A549 (cell line): ENCODE data around the gene C20orf96.

Source experiments
- EHMT2 ChIP-seq: fragments of 200-600 bp; sonication (generic); IDR thresholded peaks from 2 replicates; pipeline ENCODE4 v1.6.1; 2016; ENCODE audit warnings: antibody characterized with exemption, low read depth, mild to moderate bottlenecking, moderate library complexity
- HOXB13 ChIP-seq: fragments of 250-450 bp; sonication (Bioruptor Pico); IDR thresholded peaks from 2 replicates; pipeline ENCODE4 v1.5.0; 2020; ENCODE audit warnings: low read depth, mild to moderate bottlenecking, moderate library complexity
- JUN ChIP-seq, 2 experiments: fragments of >200 bp; sonication (Bioruptor Twin); formaldehyde crosslinking; IDR thresholded peaks; 2 replicates in 1 of 2; 3 replicates in 1 of 2; pipeline ENCODE4 v1.6.1; 2016 to 2017
- MYC ChIP-seq: IDR thresholded peaks from 2 replicates; pipeline ENCODE4 v1.6.1; 2012; ENCODE audit warnings: mild to moderate bottlenecking, inconsistent platforms, low read length, improper control_type of control experiment, borderline replicate concordance
- NR3C1 ChIP-seq: fragments of >200 bp; sonication (Bioruptor Twin); formaldehyde crosslinking; IDR thresholded peaks from 3 replicates; pipeline ENCODE4 v1.6.1; 2017
- POLR2A ChIP-seq: IDR thresholded peaks from 2 replicates; pipeline ENCODE4 v1.6.1; 2012; ENCODE audit warnings: mild to moderate bottlenecking, low read length
- POLR2AphosphoS2 ChIP-seq: conservative IDR thresholded peaks from 2 replicates; pipeline ENCODE4 v1.6.1; 2012; ENCODE audit warnings: low read length, improper control_type of control experiment, inconsistent platforms
- SMC3 ChIP-seq: fragments of >200 bp; sonication (Bioruptor Twin); formaldehyde crosslinking; IDR thresholded peaks from 3 replicates; pipeline ENCODE4 v1.6.1; 2018; ENCODE audit warnings: inconsistent platforms
- USF2 ChIP-seq: fragments of 450-650 bp; IDR thresholded peaks from 2 replicates; pipeline ENCODE4 v1.6.1; 2014; ENCODE audit warnings: antibody characterized with exemption
- ZFP36 ChIP-seq: fragments of 450-650 bp; IDR thresholded peaks from 2 replicates; pipeline ENCODE4 v1.6.1; 2014; ENCODE audit warnings: borderline replicate concordance; ENCODE audit not compliant: partially characterized antibody
- TF ChIP-seq, protein P1 (sequence below): fragments of >200 bp; sonication (Bioruptor Twin); formaldehyde crosslinking; IDR thresholded peaks from 3 replicates; pipeline ENCODE4 v1.5.1; 2016
- TF ChIP-seq, protein P2 (sequence below): fragments of 250-450 bp; sonication (Bioruptor Pico); IDR thresholded peaks from 2 replicates; pipeline ENCODE4 v1.5.0; 2021; ENCODE audit warnings: mild to moderate bottlenecking, moderate library complexity, borderline replicate concordance

DNA sequence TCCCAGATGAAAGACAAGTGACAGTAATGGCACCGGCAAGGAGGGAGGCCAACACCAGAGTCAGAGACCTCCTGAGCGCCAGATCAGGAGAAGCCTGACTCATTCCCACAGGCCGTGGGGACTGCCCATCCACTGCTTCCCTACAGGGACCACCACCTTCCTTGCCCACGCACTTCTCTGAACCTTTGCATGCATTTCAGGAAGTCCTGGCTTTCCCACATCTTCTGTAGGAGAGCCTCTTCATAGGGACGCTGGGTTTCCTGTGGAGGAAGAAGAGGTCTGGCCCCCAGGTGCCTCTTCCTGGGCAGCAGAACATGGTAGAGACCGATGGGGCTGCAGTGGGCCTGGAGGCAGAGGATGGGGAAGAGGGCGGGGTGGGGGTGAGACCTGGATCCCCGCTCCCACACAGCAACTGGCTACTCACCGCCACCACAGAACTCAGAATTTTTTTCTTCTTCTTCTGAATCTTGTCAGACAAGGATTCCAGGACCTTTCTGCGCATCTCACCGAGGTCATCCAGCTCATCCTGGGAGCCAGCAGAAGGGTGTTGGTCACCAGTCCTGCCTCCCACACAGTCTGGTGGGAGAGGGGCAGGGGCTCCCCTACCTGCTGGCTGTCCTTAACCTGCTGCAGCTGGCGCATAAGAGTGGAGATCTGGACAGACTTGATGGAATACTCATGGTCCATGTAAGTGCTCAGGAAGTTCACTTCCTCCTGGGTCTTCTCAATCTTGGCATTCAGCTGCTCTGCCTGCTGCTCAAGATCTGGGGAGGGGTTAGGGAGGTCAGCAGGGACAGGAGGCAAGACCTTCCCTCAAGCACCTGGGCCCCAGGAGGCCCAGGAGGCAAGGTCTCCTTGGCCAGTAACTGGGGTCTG, 13.7 kb downstream of the C20orf96 start:
- TF ChIP-seq POLR2A (no peak), EHMT2 (no peak), ZFP36 (no peak), MYC (no peak), USF2 (no peak), HOXB13 (CRISPR knock-in tag) (no peak), NR3C1 (no peak), SMC3 (no peak), POLR2AphosphoS2 (no peak), JUN (IDR thresholded peaks at IDR 0.05) (no peak)
- TF ChIP-seq, protein P1, sequence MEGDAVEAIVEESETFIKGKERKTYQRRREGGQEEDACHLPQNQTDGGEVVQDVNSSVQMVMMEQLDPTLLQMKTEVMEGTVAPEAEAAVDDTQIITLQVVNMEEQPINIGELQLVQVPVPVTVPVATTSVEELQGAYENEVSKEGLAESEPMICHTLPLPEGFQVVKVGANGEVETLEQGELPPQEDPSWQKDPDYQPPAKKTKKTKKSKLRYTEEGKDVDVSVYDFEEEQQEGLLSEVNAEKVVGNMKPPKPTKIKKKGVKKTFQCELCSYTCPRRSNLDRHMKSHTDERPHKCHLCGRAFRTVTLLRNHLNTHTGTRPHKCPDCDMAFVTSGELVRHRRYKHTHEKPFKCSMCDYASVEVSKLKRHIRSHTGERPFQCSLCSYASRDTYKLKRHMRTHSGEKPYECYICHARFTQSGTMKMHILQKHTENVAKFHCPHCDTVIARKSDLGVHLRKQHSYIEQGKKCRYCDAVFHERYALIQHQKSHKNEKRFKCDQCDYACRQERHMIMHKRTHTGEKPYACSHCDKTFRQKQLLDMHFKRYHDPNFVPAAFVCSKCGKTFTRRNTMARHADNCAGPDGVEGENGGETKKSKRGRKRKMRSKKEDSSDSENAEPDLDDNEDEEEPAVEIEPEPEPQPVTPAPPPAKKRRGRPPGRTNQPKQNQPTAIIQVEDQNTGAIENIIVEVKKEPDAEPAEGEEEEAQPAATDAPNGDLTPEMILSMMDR: no peak
- TF ChIP-seq, protein P2, sequence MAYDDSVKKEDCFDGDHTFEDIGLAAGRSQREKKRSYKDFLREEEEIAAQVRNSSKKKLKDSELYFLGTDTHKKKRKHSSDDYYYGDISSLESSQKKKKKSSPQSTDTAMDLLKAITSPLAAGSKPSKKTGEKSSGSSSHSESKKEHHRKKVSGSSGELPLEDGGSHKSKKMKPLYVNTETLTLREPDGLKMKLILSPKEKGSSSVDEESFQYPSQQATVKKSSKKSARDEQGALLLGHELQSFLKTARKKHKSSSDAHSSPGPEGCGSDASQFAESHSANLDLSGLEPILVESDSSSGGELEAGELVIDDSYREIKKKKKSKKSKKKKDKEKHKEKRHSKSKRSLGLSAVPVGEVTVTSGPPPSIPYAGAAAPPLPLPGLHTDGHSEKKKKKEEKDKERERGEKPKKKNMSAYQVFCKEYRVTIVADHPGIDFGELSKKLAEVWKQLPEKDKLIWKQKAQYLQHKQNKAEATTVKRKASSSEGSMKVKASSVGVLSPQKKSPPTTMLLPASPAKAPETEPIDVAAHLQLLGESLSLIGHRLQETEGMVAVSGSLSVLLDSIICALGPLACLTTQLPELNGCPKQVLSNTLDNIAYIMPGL: no peak
